ENCODE data around the gene BCAS4.

BCAS4 gene

DNA sequence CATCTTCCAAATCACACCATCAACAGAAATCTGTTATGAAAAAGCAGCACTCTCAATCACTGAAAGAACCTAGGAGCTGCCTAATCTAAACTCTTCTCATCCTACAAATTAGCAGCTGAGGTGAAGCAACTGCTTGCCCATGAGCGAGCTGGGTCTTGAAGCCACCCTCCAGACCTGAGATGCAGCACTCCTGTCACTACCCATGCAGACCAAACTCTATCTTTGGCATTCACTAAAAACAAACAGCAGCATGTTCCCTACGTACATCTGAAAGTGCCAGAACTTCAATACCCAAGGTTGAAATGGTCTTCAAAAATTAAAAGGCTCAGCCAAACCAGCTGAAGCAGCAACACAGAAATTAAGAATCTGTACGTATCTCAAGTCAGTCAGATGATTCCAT lies 122.1 kb downstream of the BCAS4 start:
- DNase-seq, result no peak

GRCh38 chr20:50918403-50918802 lies 123.5 kb downstream of the BCAS4 start:
- no peak for DNase-seq

DNA sequence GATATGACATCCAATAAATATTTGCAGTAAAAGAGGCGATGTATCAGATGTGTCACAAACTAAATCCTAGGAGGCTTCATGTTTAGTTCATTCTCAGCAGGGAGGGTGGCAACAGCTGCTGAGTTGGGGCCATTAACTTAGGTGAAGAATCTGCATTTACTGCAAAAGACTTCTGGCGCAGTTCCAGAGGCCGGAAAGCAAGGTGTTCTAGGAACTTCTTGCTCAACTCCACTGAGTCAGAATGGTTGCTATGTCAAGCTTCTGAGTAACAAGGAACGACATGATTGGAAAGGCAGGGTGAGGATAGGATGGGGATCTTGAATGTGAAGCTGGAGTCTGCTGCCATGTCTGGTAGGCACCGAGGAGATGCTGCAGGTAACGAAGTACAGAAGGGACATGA lies 124.7 kb downstream of the BCAS4 start:
- DNase-seq, result no peak

DNA sequence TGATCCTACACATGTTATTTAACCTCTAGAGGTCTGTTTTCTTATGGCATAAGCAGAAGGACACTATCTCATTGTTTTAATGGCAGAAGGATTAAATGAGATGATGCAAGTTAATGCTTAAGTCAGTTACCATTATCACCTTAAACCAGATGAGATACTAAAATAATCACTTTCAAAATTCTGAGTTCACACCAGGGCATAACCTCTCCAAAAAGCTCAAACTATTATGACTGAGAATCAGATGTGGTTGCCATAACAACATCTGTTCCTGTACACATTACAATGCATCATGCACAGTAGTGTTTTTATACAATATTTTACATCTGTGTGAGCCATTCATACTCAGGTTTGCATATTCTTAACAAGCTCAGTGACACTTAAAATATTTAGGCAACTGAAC lies 126.1 kb downstream of the BCAS4 start:
- DNase-seq, result no peak

- DNase-seq, result no peak
These were observed 127.1 kb downstream of the BCAS4 start for GRCh38 chr20:50921803-50922501.

- DNase-seq, result no peak
These were observed 129.5 kb downstream of the BCAS4 start for GRCh38 chr20:50924261-50924920.

DNA sequence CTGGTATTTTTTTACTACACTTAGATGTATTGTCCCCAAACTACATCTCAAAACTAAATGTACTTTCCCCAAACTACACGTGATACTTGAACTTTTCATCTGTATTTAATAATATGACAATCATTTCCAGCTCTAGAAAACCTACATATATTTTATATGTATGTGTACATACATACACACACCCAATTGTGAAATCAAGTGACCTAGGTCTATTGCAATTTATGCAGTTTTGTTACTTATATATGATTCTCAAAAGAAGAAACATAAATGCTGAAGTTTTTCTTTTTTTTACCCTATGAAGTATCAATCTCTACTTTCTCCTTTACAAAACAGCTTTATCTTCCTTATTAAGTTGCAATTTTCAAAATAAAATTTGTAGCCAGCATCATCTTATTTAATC lies 131.7 kb downstream of the BCAS4 start:
- no peak for DNase-seq

Measured in activated CD4-positive, alpha-beta T cell treated with anti-CD3 and anti-CD28 coated beads for 4 hours (primary cell).